NT2/D1 (cell line): Measurements from ENCODE around the gene C3orf62.

ENCODE experiments used
- DNase-seq: peaks from one replicate; pipeline ENCODE4 v3.0.0-alpha.2; 2011; ENCODE audit warnings: low read depth, low spot score
- H3K27me3 ChIP-seq: 2 replicates; pipeline ENCODE4 v1.6.0; 2011; ENCODE audit warnings: mild to moderate bottlenecking; ENCODE audit not compliant: insufficient read length, insufficient read depth
- H3K36me3 ChIP-seq: 2 replicates; pipeline ENCODE4 v1.6.1; 2011; ENCODE audit warnings: mild to moderate bottlenecking, low read length, mixed read lengths; ENCODE audit not compliant: insufficient read depth, insufficient read length
- H3K4me1 ChIP-seq: 2 replicates; pipeline ENCODE4 v1.5.1; 2011; ENCODE audit not compliant: insufficient read depth, insufficient read length
- H3K4me3 ChIP-seq: 2 replicates; pipeline ENCODE4 v1.5.1; 2011; ENCODE audit warnings: low read depth; ENCODE audit not compliant: insufficient read length
- H3K9ac ChIP-seq: 2 replicates; pipeline ENCODE4 v1.6.0; 2011; ENCODE audit warnings: low read depth; ENCODE audit not compliant: insufficient read length
- H3K9me3 ChIP-seq: 2 replicates; pipeline ENCODE4 v1.5.1; 2011; ENCODE audit warnings: mild to moderate bottlenecking, low read length; ENCODE audit not compliant: insufficient read depth
- SUZ12 ChIP-seq: IDR thresholded peaks from 2 replicates; pipeline ENCODE4 v1.6.1; 2011; ENCODE audit not compliant: insufficient read length, insufficient read depth; ENCODE audit errors: extremely low read depth
- YY1 ChIP-seq: IDR thresholded peaks from 2 replicates; pipeline ENCODE4 v1.6.1; 2011; ENCODE audit not compliant: insufficient read length, insufficient read depth
- ZNF274 ChIP-seq: IDR thresholded peaks from 2 replicates; pipeline ENCODE4 v1.6.1; 2011; ENCODE audit warnings: mild to moderate bottlenecking, low read depth, low read length

C3orf62 gene

DNA sequence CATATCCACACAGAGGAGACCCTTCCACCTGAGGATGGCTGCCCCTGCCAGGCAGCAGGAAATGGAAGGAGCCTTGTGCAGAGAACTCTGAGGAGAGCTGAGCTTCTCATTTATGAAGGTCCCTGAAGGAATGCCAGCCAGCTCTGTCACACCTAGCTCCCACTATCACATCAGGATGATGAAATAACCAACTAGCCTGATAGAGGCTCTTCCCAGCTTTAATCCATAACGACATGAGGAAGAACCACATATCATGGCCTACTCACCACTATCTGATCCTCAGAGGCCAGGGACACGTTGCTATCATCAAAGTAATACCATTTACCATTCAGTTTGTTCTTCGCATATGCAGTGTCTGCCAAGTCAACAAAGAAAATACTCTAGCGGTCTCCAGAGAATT is 1.5 kb upstream of the C3orf62 start:
- Histone ChIP-seq H3K4me3 (no peak overlapping the region), H3K36me3 (peaks cover 61% of the 10 kb centered on the region)

DNA sequence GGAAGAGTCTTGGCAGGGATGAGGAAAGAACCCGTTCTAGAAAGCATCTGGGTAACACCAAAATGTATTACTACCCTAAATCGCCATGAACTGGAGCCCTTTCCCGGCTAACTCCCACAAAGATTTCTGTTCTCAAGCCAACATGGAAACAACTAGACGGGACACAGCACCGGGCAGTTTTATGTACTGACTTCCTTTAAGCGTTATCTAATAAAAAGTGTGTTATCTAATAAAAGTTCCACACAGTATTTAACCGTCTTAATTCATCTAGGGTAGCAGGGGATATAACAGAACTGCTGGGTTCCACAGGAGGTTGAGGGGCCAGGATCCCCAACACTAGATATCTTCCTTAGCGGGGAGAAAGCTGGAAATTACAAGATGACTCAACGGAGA is 347 bp upstream of the C3orf62 start:
- no peak overlapping the region for H3K9ac ChIP-seq
- H3K4me1 ChIP-seq: no peaks in the 10 kb centered on the region
- H3K9me3 ChIP-seq: no peaks in the 10 kb centered on the region
- peaks cover 58% of the 10 kb centered on the region for H3K36me3 ChIP-seq
- no peak for DNase-seq
- no peak overlapping the region for H3K4me3 ChIP-seq
- no peak for TF ChIP-seq YY1
- no peaks in the 10 kb centered on the region for H3K27me3 ChIP-seq

More for the DNA sequence above, 1.5 kb upstream of the C3orf62 start:
- H3K9me3 ChIP-seq: no peaks in the 10 kb centered on the region
- no peaks in the 10 kb centered on the region for H3K27me3 ChIP-seq
- DNase-seq: no peak
- H3K4me1 ChIP-seq: no peaks in the 10 kb centered on the region
- H3K9ac ChIP-seq: no peak overlapping the region
- TF ChIP-seq YY1 (no peak), ZNF274 (no peak), SUZ12 (no peak)

DNA sequence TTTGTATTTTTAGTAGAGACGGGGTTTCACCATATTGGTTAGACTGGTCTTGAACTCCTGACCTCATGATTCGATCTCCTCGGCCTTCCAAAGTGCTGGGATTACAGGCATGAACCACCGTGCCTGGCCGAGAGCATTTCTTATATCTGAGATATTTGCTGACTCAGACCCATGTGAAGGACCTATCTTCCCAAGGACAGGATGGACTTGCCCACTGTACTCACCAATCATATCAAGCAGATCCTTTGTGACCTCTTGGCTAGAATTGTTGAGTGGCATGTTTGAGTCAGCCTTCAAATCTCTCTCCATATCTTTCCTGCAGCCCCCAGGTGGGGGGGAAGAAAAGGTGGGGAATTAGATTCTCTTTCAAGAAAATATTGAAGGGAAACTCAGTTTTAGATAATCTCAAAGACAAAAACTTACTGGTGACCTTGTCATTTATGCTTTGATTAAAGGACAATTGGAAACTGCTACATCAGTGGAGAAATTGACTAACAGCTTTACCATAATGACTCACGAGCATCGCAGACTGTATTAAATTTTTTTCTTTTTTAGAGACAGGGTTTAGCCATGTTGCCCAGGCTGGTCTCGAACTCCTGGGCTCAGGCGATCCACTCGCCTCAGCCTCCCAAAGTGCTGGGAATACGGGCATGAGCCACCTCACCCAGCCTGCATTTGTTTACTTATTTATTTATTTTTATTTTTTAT is 3.1 kb downstream of the C3orf62 start:
- no peak for TF ChIP-seq ZNF274
- TF ChIP-seq YY1: no peak
- no peak for TF ChIP-seq SUZ12
- no peak overlapping the region for H3K9ac ChIP-seq
- no peaks in the 10 kb centered on the region for H3K27me3 ChIP-seq
- DNase-seq: no peak
- H3K9me3 ChIP-seq: no peaks in the 10 kb centered on the region
- H3K4me1 ChIP-seq: peaks cover 3% of the 10 kb centered on the region
- no peak overlapping the region for H3K4me3 ChIP-seq
- H3K36me3 ChIP-seq: peaks cover 49% of the 10 kb centered on the region

DNA sequence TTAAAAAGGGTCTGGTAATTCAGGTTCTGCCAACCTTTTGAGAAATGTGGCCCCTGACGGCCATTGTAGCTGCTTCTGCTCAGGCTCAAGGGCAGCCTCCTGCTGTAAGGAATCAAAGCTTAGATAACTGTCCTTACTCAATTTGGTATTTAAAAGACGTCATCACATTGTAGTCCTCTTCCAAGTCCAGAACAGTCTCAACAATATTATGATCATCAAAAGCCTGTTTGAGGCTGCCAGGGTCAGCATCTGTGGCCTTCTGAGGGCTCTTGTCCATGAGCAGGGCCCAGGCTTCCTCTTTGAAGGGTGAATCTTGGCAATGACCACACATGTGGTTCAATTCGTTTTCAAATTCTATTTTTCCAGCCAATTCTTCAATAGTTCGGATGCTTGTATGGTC is 6.0 kb downstream of the C3orf62 start:
- TF ChIP-seq YY1: no peak
- no peak for TF ChIP-seq SUZ12
- no peak for TF ChIP-seq ZNF274
- Histone ChIP-seq H3K4me1 (peaks cover 3% of the 10 kb centered on the region), H3K27me3 (no peaks in the 10 kb centered on the region), H3K4me3 (no peak overlapping the region), H3K9ac (no peak overlapping the region), H3K36me3 (peaks cover 21% of the 10 kb centered on the region), H3K9me3 (no peaks in the 10 kb centered on the region)
- no peak for DNase-seq

DNA sequence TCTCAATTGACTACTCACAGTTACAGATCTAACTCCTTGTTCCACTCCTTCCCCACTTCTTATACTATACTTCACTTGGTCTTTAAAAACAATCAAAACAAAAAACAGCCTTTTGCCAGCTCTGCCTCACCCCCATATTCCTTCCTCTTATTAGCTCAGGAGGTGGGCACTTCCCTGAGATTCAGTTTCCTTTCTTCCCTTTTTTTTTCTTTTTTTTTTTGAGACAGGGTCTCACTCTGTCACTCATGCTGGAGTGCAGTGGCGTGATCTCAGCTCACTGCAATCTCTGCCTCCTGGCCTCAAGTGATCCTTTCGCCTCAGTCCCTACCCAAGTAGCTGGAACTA is 6.9 kb downstream of the C3orf62 start:
- H3K4me1 ChIP-seq: peaks cover 6% of the 10 kb centered on the region
- TF ChIP-seq ZNF274 (no peak), SUZ12 (no peak), YY1 (no peak)
- no peak overlapping the region for H3K9ac ChIP-seq

DNA sequence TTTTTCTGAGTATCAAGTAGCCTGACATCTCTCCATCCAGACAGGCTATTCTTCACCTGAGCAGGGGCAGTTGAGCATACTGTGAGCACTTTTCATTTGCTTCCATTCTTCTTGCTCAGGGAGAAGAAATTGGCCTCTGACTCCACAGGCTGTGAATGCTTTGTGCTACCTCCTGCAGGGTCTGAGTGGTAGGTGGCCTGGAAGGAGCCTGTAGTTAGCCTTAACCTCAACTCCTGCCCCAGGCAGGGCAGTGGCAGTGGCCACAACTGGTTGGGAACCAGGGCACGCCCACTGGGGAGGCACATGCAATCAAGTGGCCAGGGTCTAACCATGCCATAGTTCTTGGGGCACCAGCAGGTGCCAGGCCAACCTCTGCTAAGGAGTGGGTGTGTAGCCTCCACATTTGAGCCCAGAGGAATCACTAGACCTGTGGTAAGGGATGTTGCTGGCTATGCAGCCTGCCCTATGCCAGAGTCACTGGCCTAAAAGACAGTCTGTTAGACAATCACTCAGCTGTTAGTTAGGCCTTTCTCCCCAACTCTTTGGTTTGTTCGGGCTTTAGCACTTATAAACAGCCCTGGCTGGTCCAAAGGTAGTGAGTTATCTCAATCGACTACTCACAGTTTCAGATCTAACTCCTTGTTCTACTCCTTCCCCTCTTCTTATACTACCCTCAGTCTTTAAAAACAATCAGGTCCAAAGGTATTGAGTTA is 7.4 kb downstream of the C3orf62 start:
- peaks cover 16% of the 10 kb centered on the region for H3K36me3 ChIP-seq
- H3K4me3 ChIP-seq: no peak overlapping the region
- no peaks in the 10 kb centered on the region for H3K27me3 ChIP-seq
- H3K4me1 ChIP-seq: peaks cover 6% of the 10 kb centered on the region
- no peak for DNase-seq
- no peak for TF ChIP-seq SUZ12
- TF ChIP-seq ZNF274: no peak
- no peaks in the 10 kb centered on the region for H3K9me3 ChIP-seq
- no peak overlapping the region for H3K9ac ChIP-seq

More for the DNA sequence above, 6.9 kb downstream of the C3orf62 start:
- no peak overlapping the region for H3K4me3 ChIP-seq
- peaks cover 16% of the 10 kb centered on the region for H3K36me3 ChIP-seq
- DNase-seq: no peak
- no peaks in the 10 kb centered on the region for H3K27me3 ChIP-seq
- no peaks in the 10 kb centered on the region for H3K9me3 ChIP-seq

DNA sequence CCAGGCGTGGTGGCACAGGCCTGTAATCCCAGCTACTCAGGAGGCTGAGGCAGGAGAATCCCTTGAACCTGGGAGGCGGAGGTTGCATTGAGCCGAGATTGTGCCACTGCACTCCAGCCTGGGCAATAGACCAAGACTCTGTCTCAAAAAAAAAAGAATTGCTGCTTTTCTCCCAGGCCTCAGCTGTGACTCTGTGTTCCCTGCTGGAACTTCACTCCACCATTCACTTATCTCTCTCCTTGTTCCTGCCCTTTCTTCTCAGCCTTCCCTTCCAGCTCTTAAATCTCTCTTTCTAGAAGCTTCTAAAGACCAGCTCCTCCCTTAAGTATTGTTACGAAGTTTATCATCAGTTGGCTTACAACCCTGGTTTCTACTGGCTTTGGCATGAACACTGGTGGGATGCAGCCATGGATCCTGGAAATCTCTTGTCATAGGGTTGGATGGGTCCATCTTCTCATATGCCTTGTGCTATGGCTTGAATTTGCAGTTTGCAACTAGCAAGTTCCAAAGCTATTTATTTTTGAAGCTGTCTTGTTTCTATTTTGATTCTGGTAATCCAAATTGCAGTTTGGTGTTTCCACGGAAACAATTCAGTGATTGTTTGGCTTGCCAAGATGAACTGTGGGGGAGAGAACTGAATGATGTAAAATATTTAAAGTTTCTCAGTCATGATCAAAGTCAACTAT is 10.5 kb downstream of the C3orf62 start:
- Histone ChIP-seq H3K4me3 (no peak overlapping the region), H3K9ac (no peak overlapping the region)

More for the DNA sequence above, 10.5 kb downstream of the C3orf62 start:
- Histone ChIP-seq H3K27me3 (no peaks in the 10 kb centered on the region), H3K36me3 (peaks cover 12% of the 10 kb centered on the region), H3K9me3 (no peaks in the 10 kb centered on the region), H3K4me1 (peaks cover 6% of the 10 kb centered on the region)
- TF ChIP-seq SUZ12: no peak
- TF ChIP-seq ZNF274: no peak
- TF ChIP-seq YY1: no peak
- DNase-seq: no peak
